Peyer's patch (tissue), 4 donors: Measurements from ENCODE around the gene FAM236C.
"Not testable (repeated sequence)": the region's sequence is repeated elsewhere in the genome, so short reads cannot be mapped to it uniquely, and the experiment has no call there.

ENCODE experiments used
- POLR2A ChIP-seq, 2 donors: fragments of 450-650 bp; IDR thresholded peaks; one replicate each; pipeline ENCODE4 v1.5.1; 2017; ENCODE audit warnings: antibody characterized with exemption in 2 of 2, mild to moderate bottlenecking in 2 of 2, moderate library complexity in 2 of 2
- TF ChIP-seq, protein P1 (sequence below), 6 experiments: fragments of 450-650 bp in 4 of 6; fragments of 200-600 bp in 2 of 6; sonication (generic) in 1 of 6; IDR thresholded peaks; one replicate each; pipeline ENCODE4 v1.5.1; 2017 to 2019; ENCODE audit warnings: antibody characterized with exemption in 6 of 6, mild to moderate bottlenecking in 3 of 6, moderate library complexity in 1 of 6

DNA sequence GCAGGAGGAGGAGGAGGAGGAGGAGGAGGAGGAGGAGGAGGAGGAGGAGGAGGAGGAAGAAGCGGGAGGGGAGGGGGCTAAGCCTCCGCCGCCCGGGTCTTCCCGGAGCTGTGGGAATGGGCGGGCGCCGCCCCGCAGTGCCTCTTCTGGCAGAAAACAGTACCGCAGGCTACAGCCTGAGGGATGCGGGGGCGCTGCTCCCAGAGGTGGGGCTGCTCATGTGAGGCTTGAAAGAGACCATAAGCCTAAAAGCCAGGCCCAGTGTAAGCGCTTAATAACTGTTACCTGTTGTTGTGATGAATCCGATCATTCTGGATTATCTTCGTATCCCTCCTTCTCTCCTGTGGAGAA lies 31.4 kb downstream of the FAM236C start, which contains the start of gene DMRTC1:
- TF ChIP-seq, protein P1, sequence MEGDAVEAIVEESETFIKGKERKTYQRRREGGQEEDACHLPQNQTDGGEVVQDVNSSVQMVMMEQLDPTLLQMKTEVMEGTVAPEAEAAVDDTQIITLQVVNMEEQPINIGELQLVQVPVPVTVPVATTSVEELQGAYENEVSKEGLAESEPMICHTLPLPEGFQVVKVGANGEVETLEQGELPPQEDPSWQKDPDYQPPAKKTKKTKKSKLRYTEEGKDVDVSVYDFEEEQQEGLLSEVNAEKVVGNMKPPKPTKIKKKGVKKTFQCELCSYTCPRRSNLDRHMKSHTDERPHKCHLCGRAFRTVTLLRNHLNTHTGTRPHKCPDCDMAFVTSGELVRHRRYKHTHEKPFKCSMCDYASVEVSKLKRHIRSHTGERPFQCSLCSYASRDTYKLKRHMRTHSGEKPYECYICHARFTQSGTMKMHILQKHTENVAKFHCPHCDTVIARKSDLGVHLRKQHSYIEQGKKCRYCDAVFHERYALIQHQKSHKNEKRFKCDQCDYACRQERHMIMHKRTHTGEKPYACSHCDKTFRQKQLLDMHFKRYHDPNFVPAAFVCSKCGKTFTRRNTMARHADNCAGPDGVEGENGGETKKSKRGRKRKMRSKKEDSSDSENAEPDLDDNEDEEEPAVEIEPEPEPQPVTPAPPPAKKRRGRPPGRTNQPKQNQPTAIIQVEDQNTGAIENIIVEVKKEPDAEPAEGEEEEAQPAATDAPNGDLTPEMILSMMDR (IDR thresholded peaks at IDR 0.05): not testable (repeated sequence)
- TF ChIP-seq POLR2A (IDR thresholded peaks at IDR 0.05): not testable (repeated sequence)
